OCI-LY7 (cell line): ENCODE data around the gene NRXN2. TPM values are rescaled to one million over a fixed set of nuclear protein-coding genes. Genes with fewer than 3 reads are reported as not detected.

Experiments
- BruUV-seq: library from RNA; stranded (reverse); fragments of 400-500 nt; replicated peaks from 2 replicates; lab custom pipeline; 2021; lab: Mats Ljungman, UMichigan
- CTCF ChIA-PET: fragments of 300-600 bp; sonication (Branson Sonifier 250); formaldehyde crosslinking; loops from one replicate; lab custom pipeline; 2022; ENCODE audit warnings: antibody characterized with exemption; ENCODE audit not compliant: unreplicated experiment; lab: Charles Lee
- POLR2A ChIA-PET: fragments of 300-600 bp; sonication (Branson Sonifier 250); formaldehyde crosslinking; loops from one replicate; lab custom pipeline; 2022; ENCODE audit warnings: antibody characterized with exemption; lab: Charles Lee
- DNase-seq: peaks from one replicate; pipeline ENCODE4 v3.0.0-alpha.2; 2015; ENCODE audit warnings: low spot score
- H2AFZ ChIP-seq: fragments of 200-600 bp; sonication (generic), shearing (Covaris generic); 2 replicates; pipeline ENCODE4 v1.6.1; 2014; ENCODE audit warnings: mild to moderate bottlenecking, antibody characterized with exemption, low read length, moderate library complexity
- H3K27ac ChIP-seq: fragments of 200-600 bp; sonication (generic); 2 replicates; pipeline ENCODE4 v1.5.1; 2014; ENCODE audit warnings: mixed run types, low read depth, mild to moderate bottlenecking, moderate library complexity, low read length, inconsistent platforms; ENCODE audit not compliant: poor library complexity, severe bottlenecking
- H3K36me3 ChIP-seq: fragments of 200-600 bp; sonication (generic); 2 replicates; pipeline ENCODE4 v1.6.1; 2014; ENCODE audit warnings: mild to moderate bottlenecking, antibody characterized with exemption, low read length, moderate library complexity, mixed read lengths; ENCODE audit not compliant: insufficient read depth
- H3K4me1 ChIP-seq: fragments of 200-600 bp; sonication (generic); 2 replicates; pipeline ENCODE4 v1.5.1; 2014; ENCODE audit warnings: mild to moderate bottlenecking, low read length; ENCODE audit not compliant: insufficient read depth, poor library complexity, severe bottlenecking
- H3K4me2 ChIP-seq: fragments of 200-600 bp; sonication (generic); 2 replicates; pipeline ENCODE4 v1.6.1; 2014; ENCODE audit warnings: mild to moderate bottlenecking, low read length
- H3K4me3 ChIP-seq: fragments of 200-600 bp; sonication (generic); 2 replicates; pipeline ENCODE4 v1.5.1; 2014; ENCODE audit warnings: mild to moderate bottlenecking, low read depth, low read length; ENCODE audit not compliant: poor library complexity, severe bottlenecking
- H3K79me2 ChIP-seq: fragments of 200-600 bp; sonication (generic); 2 replicates; pipeline ENCODE4 v1.6.1; 2016; ENCODE audit warnings: low read depth, mild to moderate bottlenecking, low read length, moderate library complexity, mixed read lengths; ENCODE audit not compliant: insufficient read depth
- H3K9me2 ChIP-seq: fragments of 200-600 bp; sonication (generic); 2 replicates; pipeline ENCODE4 v1.6.1; 2016; ENCODE audit warnings: mild to moderate bottlenecking, low read length, mixed read lengths; ENCODE audit not compliant: insufficient read depth
- H3K9me3 ChIP-seq: fragments of 200-600 bp; sonication (generic); 2 replicates; pipeline ENCODE4 v1.6.1; 2014; ENCODE audit warnings: mild to moderate bottlenecking, mixed run types, low read length, mixed read lengths
- H4K20me1 ChIP-seq: fragments of 200-600 bp; sonication (generic); 2 replicates; pipeline ENCODE4 v1.6.1; 2014; ENCODE audit warnings: mild to moderate bottlenecking, antibody characterized with exemption, low read length, moderate library complexity, mixed read lengths; ENCODE audit not compliant: insufficient read depth
- CTCF ChIP-seq: fragments of 200-600 bp; sonication (generic); conservative IDR thresholded peaks from 2 replicates; pipeline ENCODE4 v1.5.1; 2014; ENCODE audit warnings: mild to moderate bottlenecking, antibody characterized with exemption, low read length, moderate library complexity, mixed read lengths
- EZH2phosphoT487 ChIP-seq: fragments of 200-600 bp; sonication (generic); IDR thresholded peaks from 2 replicates; pipeline ENCODE4 v1.6.1; 2018; ENCODE audit warnings: low read depth, borderline replicate concordance, mild to moderate bottlenecking, mixed run types, antibody characterized with exemption, low read length, moderate library complexity, mixed read lengths
- intact Hi-C: fragments of 100-400 bp; cut with micrococcal nuclease; formaldehyde crosslinking; loops from one replicate; pipeline ENCODE4 v1.10.0; 2022; ENCODE audit not compliant: unreplicated experiment
- total RNA-seq, 2 experiments: library from RNA; depleted of rRNA in 1 of 2; stranded (reverse); fragments of >200 nt in 1 of 2; shearing (Covaris generic) in 1 of 2; gene quantifications; 2 replicates each; pipeline ENCODE4 v1.2.3, GENCODE V29; 2014 to 2022

Gene NRXN2
- total RNA-seq, 2 experiments from 2014 or later = 2.4 to 3.3 TPM

DNA sequence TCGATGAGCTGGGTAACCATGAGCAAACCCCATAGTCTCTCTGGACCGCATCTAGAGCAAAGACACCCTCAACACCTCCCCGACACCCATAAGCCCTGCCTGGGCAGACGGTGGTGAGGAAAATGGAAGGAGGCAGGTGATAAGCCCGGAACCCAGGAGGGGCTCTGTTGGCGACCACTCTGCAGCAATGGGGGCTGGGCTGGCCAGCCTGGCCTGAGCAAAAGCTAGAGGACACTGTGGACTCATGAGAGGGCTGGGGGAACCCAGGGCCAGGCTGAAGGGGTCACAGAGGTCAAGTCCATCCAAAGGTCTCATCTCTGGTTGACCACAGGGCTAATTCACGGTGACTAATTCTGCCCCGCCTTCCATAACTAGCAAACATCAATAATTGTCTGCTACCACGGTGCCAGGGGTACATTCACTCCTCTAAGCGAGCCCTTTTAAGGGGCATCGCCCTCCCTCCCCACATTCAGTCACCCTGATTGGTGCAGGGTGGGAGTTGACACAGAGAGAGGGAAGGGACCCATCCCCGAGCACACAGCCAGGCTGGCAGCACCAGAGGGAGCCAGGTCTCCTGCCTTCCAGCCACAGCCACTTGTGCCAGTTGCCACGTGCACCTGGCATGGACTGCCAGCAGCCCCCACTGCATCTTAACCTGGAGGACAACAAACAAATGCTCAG, 32.8 kb upstream of the NRXN2 start:
- intact Hi-C loops = no loop called here
- ChIA-PET CTCF (no interaction called here), POLR2A (no interaction called here)
- Histone ChIP-seq H4K20me1 (no peaks in the 10 kb centered on the region), H3K9me2 (no peaks in the 10 kb centered on the region), H3K36me3 (no peaks in the 10 kb centered on the region), H3K4me3 (no peak overlapping the region), H3K4me1 (peaks cover 9% of the 10 kb centered on the region), H3K79me2 (no peaks in the 10 kb centered on the region), H3K27ac (no peak overlapping the region), H3K9me3 (no peaks in the 10 kb centered on the region), H3K4me2 (no peak overlapping the region), H2AFZ (no peak overlapping the region)
- DNase-seq = no peak
- BruUV-seq = no TSS peak
- TF ChIP-seq CTCF (no peak), EZH2phosphoT487 (no peak)

DNA sequence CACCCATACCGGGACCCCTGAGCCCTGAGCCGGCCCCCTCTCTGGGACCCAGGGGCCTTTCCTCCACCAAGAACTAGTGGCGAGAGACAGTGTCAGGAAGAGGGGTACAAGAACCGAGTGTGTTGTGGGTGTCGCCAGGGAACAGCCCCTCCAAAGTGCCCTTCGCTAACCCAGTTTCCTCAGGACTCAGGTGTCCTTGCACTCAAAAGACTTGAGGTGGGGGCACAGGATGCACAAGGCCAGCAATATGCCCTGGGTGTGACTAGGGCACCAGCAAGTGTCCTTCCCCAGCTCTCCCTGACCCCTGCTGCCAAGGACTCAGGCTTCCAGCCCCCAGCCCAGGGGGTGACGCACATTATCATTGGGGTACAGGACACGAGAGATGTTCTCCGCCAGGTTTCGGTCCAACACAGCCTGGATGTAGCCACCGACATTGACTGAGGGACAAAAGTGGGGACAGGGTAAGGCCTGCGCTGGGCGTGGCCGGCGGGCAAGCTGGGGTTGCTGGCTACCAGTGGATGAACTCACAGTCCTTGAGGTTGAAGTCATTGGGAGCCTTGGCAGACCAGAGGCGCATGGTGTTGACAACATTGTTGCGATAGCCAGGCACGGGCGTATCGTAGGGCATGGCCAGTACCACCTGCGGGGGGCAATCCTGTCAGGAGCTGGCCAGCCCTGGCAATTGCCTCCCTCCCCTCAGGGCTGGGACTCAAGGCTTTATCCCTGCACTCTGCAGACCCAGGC, 32.1 kb upstream of the NRXN2 start:
- ChIA-PET POLR2A (no interaction called here), CTCF (no interaction called here)
- no peaks in the 10 kb centered on the region for H3K9me3 ChIP-seq
- DNase-seq = no peak
- H3K9me2 ChIP-seq = no peaks in the 10 kb centered on the region
- intact Hi-C loops = no loop called here
- H3K79me2 ChIP-seq = no peaks in the 10 kb centered on the region
- H3K4me2 ChIP-seq = no peak overlapping the region
- no peak overlapping the region for H3K4me3 ChIP-seq
- TF ChIP-seq CTCF (no peak), EZH2phosphoT487 (no peak)
- H3K36me3 ChIP-seq = no peaks in the 10 kb centered on the region
- peaks cover 4% of the 10 kb centered on the region for H3K4me1 ChIP-seq
- no TSS peak for BruUV-seq
- H3K27ac ChIP-seq = no peak overlapping the region
- H2AFZ ChIP-seq = no peak overlapping the region
- H4K20me1 ChIP-seq = no peaks in the 10 kb centered on the region
